SW 1271 (cell line): ENCODE results near the gene ASCC2.
"Not testable (repeated sequence)": the region's sequence is repeated elsewhere in the genome, so short reads cannot be mapped to it uniquely, and the experiment has no call there.

Experiments
- DNase-seq, 2 experiments: peaks; one replicate each; lab custom pipeline; 2025; lab: John Stamatoyannopoulos, UW

Gene ASCC2

GRCh38 chr22:29754658-29755395 is 83.2 kb downstream of the ASCC2 start:
- not testable (repeated sequence) for DNase-seq

DNA sequence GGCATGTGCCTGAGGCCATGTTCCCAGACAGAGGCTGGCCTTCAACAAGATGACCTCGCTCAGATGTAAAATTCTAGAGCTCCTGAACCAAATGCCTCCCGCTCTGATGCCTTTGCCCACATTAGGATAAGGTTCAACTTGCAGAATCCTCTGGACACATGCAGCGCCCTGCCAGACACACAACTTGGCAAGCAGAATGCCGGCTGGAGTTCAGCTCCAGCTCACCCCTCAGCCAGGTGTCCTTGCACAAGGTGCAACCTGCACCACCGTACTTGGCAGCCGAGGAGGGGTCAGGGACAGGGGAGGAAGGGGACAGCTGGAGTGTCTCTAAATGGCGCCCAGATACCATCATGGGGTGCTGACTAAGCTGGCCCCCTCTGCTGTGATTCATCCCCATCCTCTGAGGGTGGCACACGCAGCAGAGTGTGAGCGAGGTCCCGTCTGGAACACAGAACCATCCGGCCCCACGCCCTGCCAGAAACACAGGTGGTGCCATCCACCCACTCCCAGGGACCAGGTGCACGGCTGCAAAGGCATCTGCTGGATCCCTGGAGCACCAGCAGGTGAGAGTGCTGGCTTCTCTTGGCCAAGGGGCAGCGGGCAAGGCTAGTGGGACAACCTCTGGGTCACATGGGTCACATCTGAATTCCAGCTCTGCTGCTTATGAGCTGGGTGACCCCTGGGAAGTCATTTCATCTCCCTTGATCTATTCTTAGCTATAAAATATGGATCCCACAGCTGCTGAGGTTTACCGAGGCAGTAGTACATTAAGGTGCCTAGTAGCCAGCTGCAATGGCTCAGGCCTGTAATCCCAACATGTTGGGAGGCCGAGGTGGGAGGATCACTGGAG is 84.0 kb downstream of the ASCC2 start:
- no peak for DNase-seq

- DNase-seq, result no peak
Measured at GRCh38 chr22:29751669-29752068, 86.4 kb downstream of the ASCC2 start.

DNA sequence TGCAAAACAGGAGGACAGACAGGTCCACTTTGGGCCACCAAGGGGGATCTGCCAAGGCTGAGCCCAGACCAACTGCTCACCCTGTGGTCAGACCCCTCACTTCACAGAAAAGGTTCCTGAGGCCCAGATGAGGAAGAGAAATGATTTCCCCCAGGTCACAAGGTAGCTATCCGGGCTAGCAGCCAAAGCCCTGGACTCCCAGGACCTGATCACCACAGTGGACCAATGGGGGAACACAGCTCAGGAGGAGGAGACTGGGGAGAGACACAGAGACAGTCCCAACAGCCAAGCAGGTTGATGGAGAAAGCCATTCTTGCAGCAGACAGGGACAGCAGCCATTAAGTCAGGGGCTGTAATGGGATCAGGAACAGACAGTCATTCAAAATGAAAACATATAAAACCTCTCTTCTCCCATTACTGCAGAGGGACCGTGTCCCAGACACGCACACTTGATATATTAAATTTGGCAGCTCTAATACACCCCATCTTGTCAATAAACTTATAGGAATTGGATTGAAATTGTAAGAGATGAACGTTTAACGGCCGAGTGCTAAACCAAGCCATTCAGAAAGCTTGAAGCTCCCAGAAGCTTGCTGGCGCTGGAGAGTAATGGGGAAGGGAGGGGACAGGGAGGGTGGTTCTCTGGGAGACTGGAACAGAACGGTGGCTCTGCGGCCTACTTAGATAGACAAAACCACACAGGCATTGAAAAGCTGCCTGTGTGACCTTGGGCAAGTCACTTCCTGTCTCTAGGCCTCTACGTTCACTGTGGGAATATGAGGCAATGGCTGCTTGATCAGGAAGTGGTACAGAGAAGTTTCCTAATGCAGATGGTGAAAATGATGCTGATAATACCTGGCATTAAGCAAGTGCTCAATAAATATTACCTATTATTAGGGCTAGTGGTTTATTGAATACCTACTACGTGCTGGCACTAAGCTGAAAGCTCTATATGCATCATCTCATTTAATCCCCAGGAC is 87.2 kb downstream of the ASCC2 start:
- no peak for DNase-seq

GRCh38 chr22:29750029-29750428 is 88.0 kb downstream of the ASCC2 start:
- no peak for DNase-seq

DNA sequence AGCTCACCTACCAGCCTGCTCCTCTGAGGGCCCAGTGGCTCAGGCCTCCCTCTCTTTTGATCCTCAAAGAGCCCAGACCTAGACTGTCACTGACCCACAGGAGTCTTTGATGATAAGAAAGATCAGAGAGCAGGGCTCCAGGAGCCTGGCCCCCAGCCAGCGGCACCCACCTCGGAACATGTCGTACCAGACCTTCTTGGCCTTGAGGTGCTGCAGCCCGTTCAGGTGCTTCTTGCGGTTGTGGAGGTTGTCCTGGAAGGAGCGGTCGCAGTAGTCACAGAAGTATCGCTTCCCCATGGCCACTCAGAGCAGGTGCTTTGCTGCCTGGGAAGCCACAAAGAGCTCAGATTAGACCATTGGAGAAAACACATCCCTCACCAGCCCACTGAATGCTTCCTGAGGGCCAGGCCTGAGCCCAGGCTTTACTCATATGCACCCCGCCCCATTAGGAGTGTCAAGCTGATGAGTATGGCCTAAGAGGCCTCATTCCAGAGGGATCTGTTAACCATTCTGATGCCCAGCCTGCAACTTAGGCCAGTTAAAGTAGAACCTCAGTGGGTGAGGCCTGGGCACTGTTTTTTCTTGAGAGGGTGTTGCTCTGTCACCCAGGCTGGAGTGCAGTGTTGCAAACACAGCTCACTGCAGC is 89.7 kb downstream of the ASCC2 start:
- no peak for DNase-seq

GRCh38 chr22:29747832-29748231 is 90.2 kb downstream of the ASCC2 start:
- no peak for DNase-seq

- DNase-seq, result no peak
Measured at GRCh38 chr22:29744902-29745301, 93.2 kb downstream of the ASCC2 start.

- DNase-seq, result no peak
Measured at GRCh38 chr22:29742326-29742725, 95.7 kb downstream of the ASCC2 start.

- no peak for DNase-seq
Measured at GRCh38 chr22:29741926-29742325, 96.1 kb downstream of the ASCC2 start.

- DNase-seq, result no peak
Measured at GRCh38 chr22:29740216-29740615, 97.9 kb downstream of the ASCC2 start.

DNA sequence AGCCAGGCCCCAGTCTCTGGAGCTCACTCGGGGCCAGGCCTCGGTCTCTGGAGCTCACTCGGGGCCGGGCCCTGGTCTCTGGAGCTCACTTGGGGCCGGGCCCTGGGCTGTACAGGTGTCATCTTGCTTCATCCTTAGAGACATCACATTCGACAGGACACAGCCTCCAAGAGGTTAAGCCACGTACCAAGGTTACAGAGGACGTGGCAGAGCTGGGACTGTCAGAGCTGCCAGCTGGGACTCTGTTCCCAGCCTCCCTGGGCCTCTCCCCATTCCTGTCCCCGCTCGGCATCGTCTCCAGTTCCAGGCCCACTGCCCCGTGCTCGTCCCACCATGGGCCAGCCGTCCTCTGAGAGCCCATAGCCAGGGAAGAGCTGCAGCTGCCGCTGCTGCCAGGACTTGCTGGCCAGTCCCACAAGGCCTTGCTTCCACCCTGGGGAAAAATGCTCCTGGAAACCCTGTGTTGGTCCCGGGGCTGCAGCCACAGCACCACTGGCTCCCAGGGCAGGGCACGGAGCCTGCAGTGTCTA is 98.7 kb downstream of the ASCC2 start:
- DNase-seq, result no peak
